IgD-negative memory B cell (primary cell): Measurements from ENCODE around the gene NT5E. TPM values are rescaled to one million over a fixed set of nuclear protein-coding genes. Genes with fewer than 3 reads are reported as not detected.
A peak's percentile ranks its signal among the peaks of the same experiment; 100 is the strongest.

ENCODE experiments used
- H3K27ac Mint-ChIP-seq, 3 donors: one replicate each; pipeline ENCODE4 v1.8.0; 2020 to 2022; ENCODE audit warnings: mild to moderate bottlenecking in 3 of 3, mixed read lengths in 3 of 3, moderate library complexity in 1 of 3
- H3K27me3 Mint-ChIP-seq: one replicate; pipeline ENCODE4 v1.8.0; 2021; ENCODE audit warnings: mixed read lengths
- H3K36me3 Mint-ChIP-seq: one replicate; pipeline ENCODE4 v1.8.0; 2020; ENCODE audit warnings: mild to moderate bottlenecking, mixed read lengths
- H3K4me1 Mint-ChIP-seq, 3 donors: one replicate each; pipeline ENCODE4 v1.8.0; 2020 to 2022; ENCODE audit warnings: mixed read lengths in 3 of 3, mild to moderate bottlenecking in 1 of 3
- H3K4me3 Mint-ChIP-seq, 4 donors: one replicate each; pipeline ENCODE4 v1.8.0; 2020 to 2022; ENCODE audit warnings: mild to moderate bottlenecking in 4 of 4, mixed read lengths in 4 of 4, moderate library complexity in 3 of 4
- H3K9me3 Mint-ChIP-seq, 3 donors: one replicate each; pipeline ENCODE4 v1.8.0; 2020 to 2021; ENCODE audit warnings: mixed read lengths in 3 of 3, mild to moderate bottlenecking in 1 of 3
- polyA plus RNA-seq: library from polyadenylated mRNA; unstranded; fragments of 300-500 nt; fragmentation: Illumina TruSeq; gene quantifications from one replicate; pipeline ENCODE4 v1.2.3, GENCODE V29; 2021

The NT5E gene
- polyA plus RNA-seq, 1 donor from 2014 or later, result 118 TPM

DNA sequence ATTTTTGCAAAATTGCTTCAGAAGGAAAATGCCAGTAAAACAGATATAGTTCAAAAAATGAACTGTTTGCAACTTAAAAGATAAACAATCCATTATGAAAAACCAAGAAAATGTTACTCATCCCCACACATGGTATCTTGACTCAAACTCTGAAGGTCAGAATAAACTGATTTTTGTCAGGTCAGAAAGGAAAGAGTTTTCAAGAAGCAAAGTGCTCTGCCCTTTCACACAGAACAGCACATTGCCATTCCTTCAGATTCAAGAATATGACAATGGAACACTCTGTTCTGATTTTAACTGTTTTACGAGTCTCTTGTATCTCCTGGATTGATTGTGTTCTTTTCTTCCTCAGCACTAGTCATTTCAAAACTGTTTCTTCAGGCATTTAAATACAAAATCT is 33.8 kb upstream of the NT5E start:
- H3K4me1 Mint-ChIP-seq, result peaks cover 16 to 28% (median 27%) of the 10 kb centered on the region in 3 donors
- H3K4me3 Mint-ChIP-seq, result no peak overlapping the region
- peaks cover 2% of the 10 kb centered on the region for H3K36me3 Mint-ChIP-seq
- no peak overlapping the region for H3K27ac Mint-ChIP-seq
- peaks cover 2% of the 10 kb centered on the region for H3K27me3 Mint-ChIP-seq
- H3K9me3 Mint-ChIP-seq, result peaks cover 0 to 4% (median 0%) of the 10 kb centered on the region in 3 donors

DNA sequence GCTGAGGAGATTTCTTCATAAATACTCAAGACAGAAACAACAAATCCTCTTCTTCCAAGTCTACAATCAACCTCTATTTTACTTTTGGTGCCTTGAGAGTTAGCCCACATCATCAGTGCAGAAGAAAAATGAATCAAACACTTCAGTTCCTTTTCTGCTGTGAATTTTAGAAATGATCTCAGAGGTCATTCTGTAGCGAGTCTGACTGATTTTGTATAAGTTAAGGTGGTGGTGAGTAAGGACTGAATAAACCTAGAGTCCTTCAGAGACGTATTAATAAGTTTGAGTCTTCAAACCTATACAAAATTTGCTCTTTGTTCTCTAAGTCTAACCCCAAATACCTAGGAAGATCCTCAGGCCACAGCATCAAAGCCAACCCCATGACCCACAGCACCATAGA is 33.1 kb upstream of the NT5E start:
- Mint-ChIP-seq H3K4me1 (peaks cover 16 to 33% (median 32%) of the 10 kb centered on the region in 3 donors), H3K27ac (peak overlapping the region in 1 of 3 donors; percentile 6), H3K4me3 (no peak overlapping the region), H3K27me3 (peaks cover 2% of the 10 kb centered on the region), H3K9me3 (peaks cover 0 to 4% (median 0%) of the 10 kb centered on the region in 3 donors), H3K36me3 (peaks cover 2% of the 10 kb centered on the region)

DNA sequence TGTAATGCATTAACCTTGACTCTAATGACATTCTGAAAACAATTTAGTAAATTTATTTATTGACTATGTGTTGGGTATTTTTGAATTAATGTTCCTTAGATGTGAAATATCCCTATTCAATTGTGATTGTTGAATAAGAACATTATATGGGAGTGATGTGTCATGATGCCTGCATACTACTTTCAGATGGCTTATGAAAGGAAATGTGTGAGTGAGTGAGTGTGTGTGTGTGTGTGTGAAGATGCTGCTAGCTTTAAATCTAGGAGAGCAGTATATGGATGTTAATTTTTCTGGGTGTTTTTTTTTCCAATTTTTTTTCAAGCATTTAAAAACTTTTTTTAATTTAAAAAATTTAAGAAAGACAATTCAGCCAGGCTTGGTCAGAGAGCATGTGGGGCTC is 32.5 kb upstream of the NT5E start:
- Mint-ChIP-seq H3K4me1 (peaks cover 19 to 35% (median 32%) of the 10 kb centered on the region in 3 donors), H3K9me3 (peaks cover 0 to 4% (median 0%) of the 10 kb centered on the region in 3 donors), H3K27me3 (peaks cover 2% of the 10 kb centered on the region), H3K36me3 (peaks cover 2% of the 10 kb centered on the region), H3K4me3 (no peak overlapping the region), H3K27ac (peak overlapping the region in 1 of 3 donors; percentile 6)

DNA sequence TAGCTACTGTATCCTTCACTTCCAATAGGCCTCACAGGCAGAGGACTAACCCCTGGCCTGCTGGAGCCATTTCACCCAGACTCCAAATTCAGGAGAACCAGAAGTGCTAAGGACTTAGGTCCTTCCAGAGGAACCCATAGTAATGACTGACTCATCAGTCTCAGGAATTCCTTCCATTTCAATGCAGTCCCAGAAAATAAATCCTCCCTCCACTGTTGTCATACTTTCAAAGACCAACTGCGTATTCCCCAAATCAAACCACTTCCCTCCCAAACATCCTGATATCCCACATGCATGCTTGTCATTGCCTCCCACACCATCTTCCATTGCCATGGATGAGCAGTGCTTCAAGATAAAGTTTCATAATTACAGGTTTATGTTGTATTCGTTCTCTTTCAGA is 31.8 kb upstream of the NT5E start:
- Mint-ChIP-seq H3K4me3 (peak overlapping the region in 2 of 4 donors; percentile 74 to 91), H3K9me3 (peaks cover 0 to 4% (median 0%) of the 10 kb centered on the region in 3 donors), H3K4me1 (peaks cover 19 to 36% (median 32%) of the 10 kb centered on the region in 3 donors), H3K27me3 (peaks cover 2% of the 10 kb centered on the region), H3K27ac (peak overlapping the region in 1 of 3 donors; percentile 81), H3K36me3 (peaks cover 2% of the 10 kb centered on the region)

DNA sequence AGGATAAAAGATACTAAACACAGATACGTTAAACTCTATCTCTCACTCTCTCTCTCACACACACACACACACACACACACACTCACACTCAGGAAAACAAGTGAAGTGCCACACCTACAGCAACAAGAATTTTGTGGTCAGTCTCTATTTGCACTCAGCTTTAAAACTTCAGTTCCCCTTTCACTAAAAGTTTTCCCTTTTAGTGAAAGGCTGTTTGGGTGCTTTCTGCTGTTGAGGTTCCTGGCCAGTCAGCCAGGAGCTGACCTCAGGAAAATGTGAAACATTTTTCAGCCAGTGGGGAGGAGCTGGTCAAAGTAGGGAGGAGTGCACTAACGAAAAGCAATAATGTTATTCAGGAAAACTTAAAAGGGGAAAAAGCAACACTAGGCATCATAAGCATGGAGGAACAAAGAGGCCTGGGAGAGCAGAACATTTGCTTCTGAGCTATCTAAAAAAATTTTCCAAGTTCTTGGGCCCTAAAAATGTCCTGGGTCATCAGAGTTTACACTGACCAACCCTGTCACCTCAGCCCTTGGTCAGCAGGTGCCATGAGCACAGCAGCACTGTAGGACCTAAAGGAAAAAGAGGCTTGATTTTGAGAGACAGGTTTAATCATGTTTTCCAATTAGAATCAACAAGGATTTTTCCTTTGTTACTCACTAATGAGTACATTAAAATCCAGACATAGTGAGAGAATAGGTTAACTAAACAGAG is 30.7 kb upstream of the NT5E start:
- H3K9me3 Mint-ChIP-seq, result peaks cover 0 to 4% (median 0%) of the 10 kb centered on the region in 3 donors
- peaks cover 2% of the 10 kb centered on the region for H3K36me3 Mint-ChIP-seq
- peaks cover 2% of the 10 kb centered on the region for H3K27me3 Mint-ChIP-seq
- H3K4me1 Mint-ChIP-seq, result peaks cover 19 to 36% (median 32%) of the 10 kb centered on the region in 3 donors
- H3K27ac Mint-ChIP-seq, result peak overlapping the region; percentile 18 to 96 (median 50)
- peak overlapping the region; percentile 4 to 91 (median 74) for H3K4me3 Mint-ChIP-seq

DNA sequence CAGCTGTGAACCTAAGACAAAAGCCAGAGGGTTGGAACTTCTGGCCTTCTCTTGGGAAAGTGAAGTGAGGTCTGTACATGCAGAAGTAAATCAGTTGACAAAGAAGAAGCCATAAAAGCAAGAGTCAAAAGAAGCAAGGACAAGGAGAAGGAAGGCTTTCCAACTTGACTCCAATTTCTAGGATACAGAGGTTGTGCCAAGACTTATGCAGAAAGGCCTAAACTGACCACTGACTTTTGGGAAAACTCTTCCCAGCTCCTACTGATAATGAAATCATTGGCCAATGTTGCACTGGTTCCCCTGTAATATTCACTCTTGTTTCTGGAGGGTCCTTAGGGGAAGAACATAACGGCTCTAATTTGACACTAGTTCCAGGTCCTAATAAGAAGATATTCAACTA is 29.3 kb upstream of the NT5E start:
- H3K9me3 Mint-ChIP-seq, result peaks cover 0 to 8% (median 5%) of the 10 kb centered on the region in 3 donors
- H3K27me3 Mint-ChIP-seq, result peaks cover 2% of the 10 kb centered on the region
- H3K4me1 Mint-ChIP-seq, result peaks cover 21 to 36% (median 32%) of the 10 kb centered on the region in 3 donors
- H3K27ac Mint-ChIP-seq, result no peak overlapping the region
- H3K4me3 Mint-ChIP-seq, result no peak overlapping the region
- H3K36me3 Mint-ChIP-seq, result peaks cover under 1% of the 10 kb centered on the region

DNA sequence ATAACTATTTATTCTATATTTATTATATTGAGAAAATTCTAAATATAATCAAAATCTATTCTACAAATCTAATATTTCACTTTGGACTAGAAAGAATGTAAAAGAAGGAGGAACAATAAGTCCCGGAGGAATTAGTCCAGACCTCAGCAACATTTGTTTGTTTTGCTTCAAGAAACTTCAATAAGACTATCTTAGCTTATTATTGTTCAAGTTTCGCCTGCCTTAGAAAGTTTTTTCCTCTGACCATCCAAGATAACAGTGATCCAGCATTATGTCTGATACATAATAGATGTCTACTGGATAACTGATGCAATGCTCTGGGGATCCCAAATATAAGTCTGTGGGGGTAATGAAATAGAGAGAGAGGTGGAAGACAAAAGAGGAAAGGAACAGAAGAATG is 28.7 kb upstream of the NT5E start:
- H3K4me3 Mint-ChIP-seq, result no peak overlapping the region
- peaks cover 21 to 36% (median 32%) of the 10 kb centered on the region in 3 donors for H3K4me1 Mint-ChIP-seq
- no peak overlapping the region for H3K27ac Mint-ChIP-seq
- peaks cover 0 to 12% (median 8%) of the 10 kb centered on the region in 3 donors for H3K9me3 Mint-ChIP-seq
- H3K27me3 Mint-ChIP-seq, result peaks cover 2% of the 10 kb centered on the region
- no peaks in the 10 kb centered on the region for H3K36me3 Mint-ChIP-seq

DNA sequence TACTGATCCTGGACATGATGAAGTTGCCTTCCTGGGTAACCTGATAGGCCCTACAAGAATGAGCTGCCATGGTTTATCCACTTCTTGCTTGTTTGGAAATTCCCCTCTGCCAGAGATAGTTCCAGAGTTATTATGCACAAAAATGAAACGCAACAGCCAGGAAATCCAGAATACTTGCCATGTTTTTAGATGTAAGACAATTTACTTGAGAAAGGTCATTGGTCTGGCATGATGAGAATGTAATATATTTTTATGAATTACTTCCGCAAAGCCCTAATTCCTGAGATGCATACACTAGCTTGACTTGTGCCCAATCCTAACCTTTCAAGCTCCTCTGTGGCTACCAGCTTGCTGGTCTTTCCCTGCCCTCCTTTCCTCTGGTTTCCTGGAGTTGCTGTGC is 27.9 kb upstream of the NT5E start:
- no peaks in the 10 kb centered on the region for H3K36me3 Mint-ChIP-seq
- peak overlapping the region in 1 of 4 donors; percentile 5 for H3K4me3 Mint-ChIP-seq
- peaks cover 21 to 36% (median 31%) of the 10 kb centered on the region in 3 donors for H3K4me1 Mint-ChIP-seq
- no peak overlapping the region for H3K27ac Mint-ChIP-seq
- H3K9me3 Mint-ChIP-seq, result peaks cover 0 to 16% (median 12%) of the 10 kb centered on the region in 3 donors
- H3K27me3 Mint-ChIP-seq, result peaks cover 2% of the 10 kb centered on the region

DNA sequence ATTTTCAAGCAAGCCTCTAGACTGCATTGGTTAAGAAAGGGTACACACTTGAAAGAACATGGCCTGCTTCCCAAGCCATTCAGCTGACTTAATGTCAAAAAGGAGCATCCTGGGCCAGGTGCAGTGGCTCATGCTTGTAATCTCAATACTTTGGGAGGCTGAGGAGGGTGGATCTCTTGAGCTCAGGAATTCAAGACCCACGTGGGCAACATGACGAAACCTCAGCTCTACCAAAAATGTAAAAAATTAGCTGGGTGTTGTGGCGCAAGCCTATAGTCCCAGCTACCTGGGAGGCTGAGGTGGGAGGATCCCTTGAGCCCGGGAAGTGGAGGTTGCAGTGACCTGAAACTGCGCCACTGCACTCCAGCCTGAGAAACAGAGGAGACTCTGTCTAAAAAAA is 26.9 kb upstream of the NT5E start:
- no peak overlapping the region for H3K27ac Mint-ChIP-seq
- H3K27me3 Mint-ChIP-seq, result peaks cover 2% of the 10 kb centered on the region
- peaks cover 18 to 31% (median 24%) of the 10 kb centered on the region in 3 donors for H3K4me1 Mint-ChIP-seq
- H3K9me3 Mint-ChIP-seq, result peaks cover 0 to 16% (median 12%) of the 10 kb centered on the region in 3 donors
- H3K36me3 Mint-ChIP-seq, result no peaks in the 10 kb centered on the region
- no peak overlapping the region for H3K4me3 Mint-ChIP-seq

DNA sequence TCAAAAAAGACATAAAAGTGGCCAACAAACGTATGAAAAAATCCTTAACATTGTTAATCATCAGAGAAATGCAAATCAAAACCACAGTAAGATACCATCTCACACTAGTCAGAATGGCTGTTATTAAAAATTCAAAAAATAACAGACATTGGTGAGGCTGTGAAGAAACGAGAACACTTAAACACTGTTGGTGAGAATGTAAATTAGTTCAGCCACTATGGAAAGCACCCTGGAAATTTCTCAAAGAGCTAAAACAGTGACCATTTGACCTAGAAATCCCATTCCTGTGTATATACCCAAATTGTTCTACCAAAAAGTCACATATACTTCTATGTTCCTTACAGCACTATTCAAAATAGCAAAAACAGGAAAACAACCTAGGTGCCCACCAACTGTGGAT is 24.9 kb upstream of the NT5E start:
- Mint-ChIP-seq H3K36me3 (no peaks in the 10 kb centered on the region), H3K4me1 (peaks cover 6 to 13% (median 6%) of the 10 kb centered on the region in 3 donors), H3K27ac (no peak overlapping the region), H3K9me3 (peaks cover 0 to 16% (median 12%) of the 10 kb centered on the region in 3 donors), H3K27me3 (no peaks in the 10 kb centered on the region), H3K4me3 (no peak overlapping the region)

DNA sequence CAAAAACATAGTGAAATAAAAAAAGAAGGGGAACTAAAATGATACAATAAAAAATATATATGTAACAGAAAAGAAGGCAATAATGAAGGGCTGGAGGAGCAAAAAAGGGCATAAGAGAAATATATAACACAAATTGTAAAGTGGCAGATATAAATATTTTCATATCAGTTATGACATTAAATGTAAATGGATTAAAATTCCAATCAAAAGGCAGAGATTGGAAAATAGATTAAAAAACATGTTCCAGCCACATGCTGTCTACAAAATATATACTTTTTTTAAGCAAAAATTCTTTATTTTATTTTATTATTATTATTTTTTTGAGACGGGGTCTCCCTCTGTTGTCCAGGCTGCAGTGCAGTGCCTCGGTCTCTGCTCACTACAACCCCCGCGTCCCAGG is 23.9 kb upstream of the NT5E start:
- H3K27ac Mint-ChIP-seq, result no peak overlapping the region
- H3K36me3 Mint-ChIP-seq, result no peaks in the 10 kb centered on the region
- H3K4me3 Mint-ChIP-seq, result no peak overlapping the region
- no peaks in the 10 kb centered on the region for H3K27me3 Mint-ChIP-seq
- H3K9me3 Mint-ChIP-seq, result peaks cover 0 to 16% (median 12%) of the 10 kb centered on the region in 3 donors
- peaks cover 4 to 8% (median 6%) of the 10 kb centered on the region in 3 donors for H3K4me1 Mint-ChIP-seq

DNA sequence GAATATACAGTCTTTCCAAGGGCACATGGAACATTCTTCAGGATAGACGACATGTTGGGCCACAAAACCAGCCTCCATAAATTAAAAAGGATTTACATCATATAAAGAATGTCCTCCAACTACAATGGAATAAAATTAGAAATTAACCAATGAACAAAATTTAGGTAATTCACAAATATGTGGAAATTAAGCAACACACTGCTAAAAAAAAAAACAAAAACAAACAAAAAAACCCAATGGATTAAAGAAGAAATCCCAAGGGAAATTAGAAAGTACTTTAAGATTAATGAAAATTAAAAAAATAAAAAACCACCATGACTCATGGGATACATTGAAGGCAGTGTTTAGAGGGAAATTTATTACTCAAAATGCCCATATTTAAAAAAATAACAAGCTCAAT is 21.4 kb upstream of the NT5E start:
- Mint-ChIP-seq H3K36me3 (no peaks in the 10 kb centered on the region), H3K9me3 (peaks cover 0 to 16% (median 12%) of the 10 kb centered on the region in 3 donors), H3K4me3 (no peak overlapping the region)

DNA sequence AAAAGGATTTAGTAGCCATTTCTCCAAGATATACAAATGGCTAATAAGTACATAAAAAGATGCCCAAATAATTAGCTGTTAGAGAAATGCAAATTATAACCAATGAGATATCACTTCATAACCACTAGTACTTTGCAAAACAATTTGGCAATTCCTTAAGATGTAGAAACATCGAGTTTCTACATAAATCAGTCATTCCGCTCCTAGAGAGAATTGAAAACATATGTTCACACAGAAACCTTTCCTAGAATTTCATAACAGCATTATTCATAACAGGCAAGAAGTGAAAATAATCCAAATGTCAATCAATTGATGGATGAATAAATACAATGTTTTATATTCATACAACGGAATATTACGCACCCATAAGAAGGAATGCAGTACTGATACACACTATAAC is 20.5 kb upstream of the NT5E start:
- Mint-ChIP-seq H3K36me3 (no peaks in the 10 kb centered on the region), H3K4me3 (no peak overlapping the region), H3K9me3 (peaks cover 2 to 16% (median 12%) of the 10 kb centered on the region in 3 donors), H3K27ac (no peak overlapping the region), H3K4me1 (peaks cover 0 to 1% (median 0%) of the 10 kb centered on the region in 3 donors), H3K27me3 (no peaks in the 10 kb centered on the region)

More for the DNA sequence above, 21.4 kb upstream of the NT5E start:
- Mint-ChIP-seq H3K4me1 (peaks cover 0 to 1% (median 0%) of the 10 kb centered on the region in 3 donors), H3K27me3 (no peaks in the 10 kb centered on the region), H3K27ac (no peak overlapping the region)

DNA sequence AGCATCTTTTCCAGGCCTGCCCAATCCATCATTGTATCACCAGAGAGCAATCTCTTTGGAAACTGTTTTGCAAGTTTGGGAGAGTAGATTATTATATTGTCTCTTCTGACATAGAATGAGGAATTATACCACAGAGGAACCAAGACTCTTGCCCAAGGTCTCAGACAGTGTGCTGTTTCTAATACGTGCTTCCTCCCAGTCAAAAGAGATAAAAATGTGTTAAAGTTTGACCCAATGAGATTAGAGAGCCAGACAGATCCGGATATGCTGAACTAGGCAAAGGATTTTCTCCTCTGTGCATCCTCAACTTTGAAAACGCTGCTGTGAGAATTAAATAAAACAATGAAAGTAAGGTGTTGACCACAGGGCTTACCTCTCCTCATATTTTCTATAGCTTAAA is 18.6 kb upstream of the NT5E start:
- Mint-ChIP-seq H3K4me3 (no peak overlapping the region), H3K9me3 (peaks cover 2 to 7% (median 4%) of the 10 kb centered on the region in 3 donors), H3K4me1 (no peaks in the 10 kb centered on the region), H3K27ac (no peak overlapping the region), H3K27me3 (no peaks in the 10 kb centered on the region), H3K36me3 (no peaks in the 10 kb centered on the region)

DNA sequence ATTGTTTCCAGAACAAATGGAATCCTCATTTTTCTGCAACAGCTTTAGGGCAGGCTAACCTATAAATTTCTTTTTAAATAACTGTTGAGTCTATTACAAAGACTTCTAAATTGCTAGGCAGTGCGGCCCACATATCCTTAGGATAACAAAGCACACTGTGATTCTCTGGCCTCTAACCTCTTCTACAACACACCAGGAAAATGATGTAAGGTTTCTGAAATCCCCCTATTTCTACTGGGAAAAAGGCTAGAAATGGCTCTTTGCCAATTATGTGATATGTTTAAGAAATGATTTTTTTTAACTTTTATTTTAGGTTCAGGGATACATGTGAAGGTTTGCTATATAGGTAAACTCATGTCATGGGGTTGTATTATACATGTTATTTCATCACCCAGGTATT is 17.3 kb upstream of the NT5E start:
- Mint-ChIP-seq H3K27me3 (no peaks in the 10 kb centered on the region), H3K27ac (no peak overlapping the region), H3K4me1 (no peaks in the 10 kb centered on the region), H3K36me3 (no peaks in the 10 kb centered on the region), H3K9me3 (peaks cover 0 to 4% (median 2%) of the 10 kb centered on the region in 3 donors), H3K4me3 (no peak overlapping the region)

DNA sequence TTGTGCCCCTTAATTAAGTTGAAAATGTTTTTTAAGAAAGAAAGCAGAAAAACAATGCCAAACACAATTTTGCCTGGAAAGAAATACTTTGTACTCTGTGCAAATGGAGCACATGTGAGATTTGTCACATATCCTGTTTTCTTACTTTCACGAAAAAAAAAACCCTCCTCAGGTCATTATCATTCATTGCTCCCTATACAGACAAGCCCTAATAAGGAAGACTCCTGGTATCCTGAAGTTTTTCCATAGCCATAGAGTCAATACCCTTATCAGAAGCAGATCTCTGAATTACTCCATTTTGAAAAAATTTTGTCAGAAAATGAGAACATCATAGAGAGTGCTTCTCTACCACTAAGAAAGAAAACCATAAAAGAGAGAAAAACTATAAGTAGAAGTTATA is 14.0 kb upstream of the NT5E start:
- Mint-ChIP-seq H3K36me3 (peaks cover 4% of the 10 kb centered on the region), H3K27me3 (no peaks in the 10 kb centered on the region), H3K4me3 (no peak overlapping the region), H3K27ac (no peak overlapping the region), H3K9me3 (peaks cover 0 to 7% (median 4%) of the 10 kb centered on the region in 3 donors), H3K4me1 (no peaks in the 10 kb centered on the region)
